ENCODE results near the gene B3GALT4.
"Not testable (repeated sequence)": the region's sequence is repeated elsewhere in the genome, so short reads cannot be mapped to it uniquely, and the experiment has no call there.

The B3GALT4 gene

DNA sequence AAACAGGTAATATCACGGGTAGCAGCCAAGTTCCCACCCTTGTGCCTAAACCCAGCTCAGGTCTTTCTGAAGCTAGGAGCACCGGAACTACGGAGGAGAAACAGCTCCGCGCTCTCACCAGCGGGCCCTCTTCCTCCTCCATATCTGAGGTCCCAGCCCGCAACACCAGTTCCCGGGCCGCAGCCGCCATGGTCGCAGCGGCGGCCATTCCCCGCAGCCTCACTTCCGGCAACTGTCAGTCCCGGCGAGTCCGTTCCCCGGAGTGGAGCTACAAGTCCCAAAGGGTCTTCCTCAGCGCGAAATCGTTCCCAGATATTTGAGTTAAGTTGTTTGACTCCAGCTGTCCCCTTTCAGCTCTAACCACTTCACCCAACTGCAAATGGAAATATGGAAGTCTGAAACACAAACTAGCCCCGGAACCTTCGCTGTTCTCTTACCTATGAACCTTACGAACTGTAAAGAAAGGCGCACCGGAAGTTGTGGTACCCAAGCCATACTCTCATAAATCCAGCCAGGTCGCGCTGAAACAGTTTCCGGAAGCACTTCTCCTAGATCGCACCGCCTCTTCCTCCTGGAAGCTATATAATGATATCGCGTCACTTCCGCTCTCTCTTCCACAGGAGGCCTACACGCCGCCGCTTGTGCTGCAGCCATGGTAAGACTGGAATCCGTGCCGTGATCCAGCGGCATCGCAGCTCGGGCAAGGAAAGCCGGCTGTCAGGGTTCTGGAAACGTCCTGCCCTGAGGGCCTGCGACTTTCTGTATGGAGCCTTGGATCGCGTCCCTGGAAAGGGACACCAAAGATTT lies 5.3 kb upstream of the B3GALT4 start, which contains the start of the genes RPS18 and VPS52:
Gene RPS18 (plus strand): TSS at position 608 of the 807 bp plus-strand sequence. CDS start 45 bp downstream, at position 653.
Gene VPS52 (minus strand): TSS at position 409 of the 807 bp plus-strand sequence. CDS start 201 bp downstream, at position 208.
- peak; percentile 99 for DNase-seq (ENCODE audit: low read depth)
- H3K4me3 ChIP-seq (ENCODE audit: low read depth, low read length), result peak within 1 kb of the TSS; percentile 90
- TF ChIP-seq, protein P1, sequence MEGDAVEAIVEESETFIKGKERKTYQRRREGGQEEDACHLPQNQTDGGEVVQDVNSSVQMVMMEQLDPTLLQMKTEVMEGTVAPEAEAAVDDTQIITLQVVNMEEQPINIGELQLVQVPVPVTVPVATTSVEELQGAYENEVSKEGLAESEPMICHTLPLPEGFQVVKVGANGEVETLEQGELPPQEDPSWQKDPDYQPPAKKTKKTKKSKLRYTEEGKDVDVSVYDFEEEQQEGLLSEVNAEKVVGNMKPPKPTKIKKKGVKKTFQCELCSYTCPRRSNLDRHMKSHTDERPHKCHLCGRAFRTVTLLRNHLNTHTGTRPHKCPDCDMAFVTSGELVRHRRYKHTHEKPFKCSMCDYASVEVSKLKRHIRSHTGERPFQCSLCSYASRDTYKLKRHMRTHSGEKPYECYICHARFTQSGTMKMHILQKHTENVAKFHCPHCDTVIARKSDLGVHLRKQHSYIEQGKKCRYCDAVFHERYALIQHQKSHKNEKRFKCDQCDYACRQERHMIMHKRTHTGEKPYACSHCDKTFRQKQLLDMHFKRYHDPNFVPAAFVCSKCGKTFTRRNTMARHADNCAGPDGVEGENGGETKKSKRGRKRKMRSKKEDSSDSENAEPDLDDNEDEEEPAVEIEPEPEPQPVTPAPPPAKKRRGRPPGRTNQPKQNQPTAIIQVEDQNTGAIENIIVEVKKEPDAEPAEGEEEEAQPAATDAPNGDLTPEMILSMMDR (IDR thresholded peaks at IDR 0.05; ENCODE audit: insufficient read depth, low read depth, low read length, missing control alignments), result no peak

DNA sequence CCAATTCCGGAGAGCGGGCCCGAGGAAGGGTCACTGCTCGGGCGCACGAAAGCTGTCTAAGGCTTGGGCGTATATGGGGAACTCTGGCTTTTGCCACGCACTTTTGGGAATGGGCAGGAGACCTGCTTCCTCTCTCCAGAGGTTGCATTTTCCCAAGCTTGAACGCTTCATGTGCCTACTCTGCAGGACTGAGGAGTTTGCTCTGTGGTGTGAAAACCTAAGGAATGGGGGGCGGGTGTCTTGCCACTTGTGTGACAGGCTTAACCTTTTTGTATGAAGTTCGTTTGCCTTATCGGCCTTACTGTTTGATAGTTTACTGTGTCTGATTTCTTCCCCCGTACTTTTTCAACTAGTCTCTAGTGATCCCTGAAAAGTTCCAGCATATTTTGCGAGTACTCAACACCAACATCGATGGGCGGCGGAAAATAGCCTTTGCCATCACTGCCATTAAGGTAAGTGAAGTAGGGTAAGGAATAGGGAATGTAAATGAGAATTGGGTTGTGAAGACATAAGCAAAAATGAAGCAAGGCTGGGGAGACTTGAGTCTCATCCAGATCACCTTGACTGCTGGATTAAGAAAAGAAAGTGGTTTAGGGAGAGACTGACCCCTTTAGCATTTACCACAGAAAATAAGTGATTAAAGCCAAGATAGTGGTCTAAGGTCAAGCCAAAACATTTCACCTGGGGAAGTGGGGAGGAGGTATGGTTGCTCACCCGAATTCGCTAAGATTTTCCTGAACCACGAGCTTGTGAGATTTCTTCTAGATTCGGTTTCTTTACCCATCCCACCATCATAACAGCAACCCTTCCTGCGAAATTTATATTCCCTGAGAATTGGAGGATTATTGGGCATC lies 4.4 kb upstream of the B3GALT4 start:
- peak overlapping the region; percentile 90 for H3K4me3 ChIP-seq (ENCODE audit: low read depth, low read length)
- TF ChIP-seq, protein P1 (IDR thresholded peaks at IDR 0.05; ENCODE audit: insufficient read depth, low read depth, low read length, missing control alignments), result no peak
- no peak for DNase-seq (ENCODE audit: low read depth)

DNA sequence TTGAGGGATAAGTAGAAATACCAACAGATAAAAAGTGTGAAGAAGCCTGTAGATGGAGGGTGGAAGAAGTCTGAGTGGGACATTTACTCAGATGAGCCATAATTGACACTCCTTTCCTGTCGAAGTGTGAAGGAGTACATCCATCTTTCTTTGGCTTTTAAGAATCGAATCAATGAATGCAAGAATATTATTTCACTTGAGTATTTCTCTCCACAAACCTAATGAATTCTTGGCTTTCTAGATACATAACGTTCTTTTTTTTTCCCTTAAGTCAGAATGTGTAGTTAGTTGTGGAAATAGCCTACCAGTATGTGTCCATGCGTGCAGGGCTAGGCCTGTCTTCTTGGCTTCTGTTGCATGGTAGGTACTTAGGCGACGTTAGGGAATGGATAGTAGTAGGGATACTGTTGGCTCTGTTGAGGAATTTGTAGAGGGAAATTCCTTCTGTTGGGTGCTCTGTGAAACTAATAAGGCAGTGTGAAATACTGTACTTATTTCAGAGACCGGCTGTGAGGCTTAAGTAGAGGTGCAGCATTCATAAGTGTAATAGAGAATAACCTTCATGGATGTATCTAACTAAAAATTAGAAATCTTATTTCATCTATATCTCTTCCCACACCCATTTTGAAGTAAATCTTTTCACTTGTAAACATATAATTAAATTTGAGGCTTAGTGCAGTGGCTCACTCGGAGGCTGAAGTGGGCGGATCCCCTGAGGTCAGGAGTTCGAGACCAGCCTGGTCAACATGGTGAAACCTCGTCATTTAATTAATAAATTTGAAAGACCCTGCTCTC lies 3.6 kb upstream of the B3GALT4 start:
- DNase-seq (ENCODE audit: low read depth), result no peak
- peak overlapping the region; percentile 90 for H3K4me3 ChIP-seq (ENCODE audit: low read depth, low read length)
- TF ChIP-seq, protein P1 (IDR thresholded peaks at IDR 0.05; ENCODE audit: insufficient read depth, low read depth, low read length, missing control alignments), result no peak

DNA sequence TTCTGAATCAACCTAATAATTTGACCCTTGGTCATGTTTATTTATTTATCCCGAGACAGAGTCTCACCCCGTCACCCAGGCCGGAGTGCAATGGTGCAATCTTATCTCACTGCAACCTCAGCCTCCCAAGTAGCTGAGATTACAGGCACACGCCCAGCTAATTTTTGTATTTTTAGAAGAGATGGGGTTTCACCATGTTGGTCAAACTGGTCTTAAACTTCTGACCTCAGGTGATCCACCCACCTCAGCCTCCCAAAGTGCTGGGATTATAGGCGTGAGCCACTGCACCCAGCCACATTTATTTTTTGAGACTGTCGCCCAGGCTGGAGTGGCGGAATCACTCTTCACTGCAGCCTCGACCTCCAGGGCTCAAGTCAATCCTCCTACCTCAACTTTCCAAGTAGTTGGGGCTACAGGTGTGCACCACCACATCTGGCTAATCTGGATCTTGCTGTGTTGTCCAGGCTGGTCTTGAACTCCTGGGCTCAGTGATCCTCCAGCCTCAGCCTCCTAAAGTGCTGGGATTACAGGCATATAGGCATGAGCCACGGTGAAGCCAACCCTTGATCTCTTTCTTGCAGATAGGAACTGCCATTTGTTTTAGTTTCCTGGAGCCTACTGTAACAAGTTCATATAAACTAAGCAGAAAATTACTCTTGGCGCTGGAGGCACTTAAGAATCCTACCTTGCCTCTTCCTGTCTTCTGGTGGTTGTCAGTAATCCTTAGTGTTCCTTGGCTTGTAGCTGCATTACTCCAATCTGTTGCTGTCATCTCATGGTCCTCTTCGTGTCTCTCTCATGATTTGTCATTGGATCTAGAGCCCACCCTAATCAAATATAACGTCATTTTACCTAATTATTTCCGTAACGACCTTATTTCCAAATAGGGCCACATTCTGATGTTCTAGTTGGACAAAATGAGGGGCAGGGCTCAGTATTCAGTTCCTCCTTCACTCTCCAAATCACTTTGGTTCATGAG lies 2.7 kb upstream of the B3GALT4 start:
- DNase-seq (ENCODE audit: low read depth), result no peak
- H3K4me3 ChIP-seq (ENCODE audit: low read depth, low read length), result peak overlapping the region; percentile 90

DNA sequence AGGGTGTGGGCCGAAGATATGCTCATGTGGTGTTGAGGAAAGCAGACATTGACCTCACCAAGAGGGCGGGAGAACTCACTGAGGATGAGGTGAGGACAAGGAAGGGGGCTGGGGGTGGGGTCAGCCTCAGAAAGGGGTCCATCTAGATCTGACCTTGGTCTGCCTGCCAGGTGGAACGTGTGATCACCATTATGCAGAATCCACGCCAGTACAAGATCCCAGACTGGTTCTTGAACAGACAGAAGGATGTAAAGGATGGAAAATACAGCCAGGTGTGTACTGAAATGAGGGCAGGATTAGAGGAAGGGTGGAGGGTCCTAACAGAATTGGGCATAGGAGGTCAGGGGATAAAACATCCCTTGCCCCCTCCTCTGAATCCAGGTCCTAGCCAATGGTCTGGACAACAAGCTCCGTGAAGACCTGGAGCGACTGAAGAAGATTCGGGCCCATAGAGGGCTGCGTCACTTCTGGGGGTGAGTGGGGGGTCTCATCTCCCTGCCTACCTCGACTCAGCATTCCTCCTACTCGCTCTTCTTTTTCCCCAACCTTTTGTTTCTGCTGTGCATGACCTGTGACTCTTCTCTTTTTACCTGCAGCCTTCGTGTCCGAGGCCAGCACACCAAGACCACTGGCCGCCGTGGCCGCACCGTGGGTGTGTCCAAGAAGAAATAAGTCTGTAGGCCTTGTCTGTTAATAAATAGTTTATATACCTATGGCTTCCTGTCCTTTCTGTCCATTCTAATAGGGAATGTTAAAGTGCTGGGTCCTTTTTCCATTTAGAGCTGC lies 935 bp upstream of the B3GALT4 start:
- H3K4me3 ChIP-seq (ENCODE audit: low read depth, low read length), result peak overlapping the region; percentile 90
- DNase-seq (ENCODE audit: low read depth), result not testable (repeated sequence)

More for the DNA sequence above, 2.7 kb upstream of the B3GALT4 start:
- TF ChIP-seq, protein P1 (IDR thresholded peaks at IDR 0.05; ENCODE audit: insufficient read depth, low read depth, low read length, missing control alignments), result no peak

DNA sequence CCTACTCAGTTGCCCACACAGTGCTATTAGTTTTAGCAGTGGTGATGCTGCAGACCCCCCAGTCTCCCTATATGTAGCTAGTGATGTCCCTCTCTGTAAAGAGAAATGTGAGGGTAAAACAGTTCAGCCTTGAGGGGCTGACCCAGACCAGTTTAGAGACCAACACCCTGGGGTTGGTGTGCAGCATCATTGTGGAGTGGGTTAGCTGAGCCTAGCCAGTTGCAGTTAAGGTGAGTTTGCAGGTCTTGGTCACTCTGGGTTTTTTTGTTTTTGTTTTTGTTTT lies 401 bp upstream of the B3GALT4 start:
- DNase-seq (ENCODE audit: low read depth), result no peak
- H3K4me3 ChIP-seq (ENCODE audit: low read depth, low read length), result peak overlapping the region; percentile 90
- TF ChIP-seq, protein P1 (IDR thresholded peaks at IDR 0.05; ENCODE audit: insufficient read depth, low read depth, low read length, missing control alignments), result no peak

Measured in GM12865 (cell line).